ENCODE data around the gene FBXO5.

GRCh38 chr6:153023977-153024708 is 41.3 kb upstream of the FBXO5 start:
- peak; percentile 84 for TF ChIP-seq CTCF (IDR thresholded peaks at IDR 0.05; ENCODE audit: low read depth, low read length, missing input control)
- no peak for TF ChIP-seq RXRA (IDR thresholded peaks at IDR 0.05)
- TF ChIP-seq EGR1 (IDR thresholded peaks at IDR 0.05; ENCODE audit: low read depth in 2 of 2), result no peak
- no peak for TF ChIP-seq MAX (IDR thresholded peaks at IDR 0.05)
- TF ChIP-seq GABPA (IDR thresholded peaks at IDR 0.05 in 1 of 2, conservative IDR thresholded peaks at IDR 0.05 in 1 of 2), result no peak
- TF ChIP-seq SP1 (IDR thresholded peaks at IDR 0.05), result no peak
- TF ChIP-seq JUND (IDR thresholded peaks at IDR 0.05), result no peak
- TF ChIP-seq YY1 (IDR thresholded peaks at IDR 0.05), result no peak
- TF ChIP-seq REST (IDR thresholded peaks at IDR 0.05), result no peak
- TF ChIP-seq ATF3 (IDR thresholded peaks at IDR 0.05), result no peak
- no peak for TF ChIP-seq TAF1 (conservative IDR thresholded peaks at IDR 0.05)
- peak; percentile 83 to 90 for TF ChIP-seq RAD21 (IDR thresholded peaks at IDR 0.05)
- no peak for TF ChIP-seq ZBTB33 (IDR thresholded peaks at IDR 0.05)
